A549 treated with AZD9567 at 1 μM for 4 hours (cell line): ENCODE results near the gene FBXO15. TPM values are rescaled to one million over a fixed set of nuclear protein-coding genes. Genes with fewer than 3 reads are reported as not detected.

Source experiments
- total RNA-seq: library from RNA; stranded (reverse); fragments of 200-300 nt; extraction: Qiagen RNA extraction; gene quantifications from 5 replicates; pipeline ENCODE4 v1.2.3, GENCODE V29; 2022; ENCODE audit not compliant: insufficient read depth

Gene FBXO15, protein sequence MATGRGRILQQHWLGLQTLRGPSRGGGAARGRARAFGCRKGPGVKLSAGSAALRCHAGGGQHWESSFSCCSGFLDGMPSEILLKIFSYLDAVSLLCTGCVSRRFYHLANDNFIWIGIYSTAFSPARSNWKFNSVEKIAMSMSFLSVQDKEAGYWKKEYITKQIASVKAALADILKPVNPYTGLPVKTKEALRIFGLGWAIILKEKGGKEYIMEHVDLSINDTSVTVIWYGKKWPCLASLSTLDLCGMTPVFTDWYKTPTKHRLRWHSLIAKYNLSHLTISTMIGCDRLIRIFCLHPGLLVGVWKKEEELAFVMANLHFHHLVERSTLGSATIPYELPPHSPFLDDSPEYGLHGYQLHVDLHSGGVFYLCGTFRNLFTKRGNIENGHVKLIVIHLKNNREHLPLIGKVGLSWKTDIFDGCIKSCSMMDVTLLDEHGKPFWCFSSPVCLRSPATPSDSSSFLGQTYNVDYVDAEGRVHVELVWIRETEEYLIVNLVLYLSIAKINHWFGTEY
- 0.62 to 0.92 TPM (median 0.74 TPM) in 4 of 5 replicates, not detected in the other for total RNA-seq

GRCh38 chr18:74147779-74148542, at the start of gene FBXO15, which contains the start of gene TIMM21:
Gene FBXO15, minus strand, starts transcription at chr18:74147834. Its CDS starts 49 bp downstream, at chr18:74147785.
Gene TIMM21, plus strand, starts transcription at chr18:74148523. Its CDS starts 286 bp downstream, at chr18:74148809.

Other genes with a start within 250 kb of the FBXO15 start
- gene TIMM21, start 689 bp upstream of the FBXO15 start, total RNA-seq, result 52.9 to 57.2 TPM (median 55.1 TPM) in 5 replicates
- 85.5 to 128 TPM (median 121 TPM) in 5 replicates for gene CYB5A, start 144.1 kb upstream of the FBXO15 start, total RNA-seq
- gene C18orf63, start 168.0 kb upstream of the FBXO15 start, total RNA-seq, result not detected in 5 replicates